ENCODE measurements around the gene HOMER1.

HOMER1 gene

DNA sequence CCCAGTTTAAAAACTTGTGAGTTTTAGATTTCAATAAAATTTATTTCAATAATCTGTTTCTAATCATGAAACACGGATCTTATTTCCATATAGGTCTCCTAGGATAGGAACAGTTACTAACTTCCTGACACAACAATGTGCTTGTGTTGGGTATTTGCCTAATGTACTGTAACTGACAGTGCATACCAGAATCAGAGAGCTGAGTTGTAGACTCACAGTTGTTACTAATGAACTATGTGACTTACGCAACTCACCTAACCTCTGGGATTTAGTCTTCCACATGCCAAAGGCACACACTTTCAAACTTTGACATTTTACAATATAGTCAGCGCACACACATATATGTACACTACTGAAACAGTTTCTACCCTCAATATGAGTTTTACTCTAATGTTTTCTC lies 77.7 kb downstream of the HOMER1 start:
- Histone ChIP-seq H3K9me3 (ENCODE audit: insufficient read depth, low read length) (no peaks in the 10 kb centered on the region), H3K4me3 (ENCODE audit: low read length) (no peak overlapping the region), H3K27me3 (ENCODE audit: low read depth, low read length) (no peaks in the 10 kb centered on the region), H3K79me2 (ENCODE audit: low read length) (no peaks in the 10 kb centered on the region), H2AFZ (ENCODE audit: low read depth, low read length) (no peak overlapping the region), H3K9ac (ENCODE audit: low read length) (no peak overlapping the region), H3K27ac (ENCODE audit: low read length) (no peak overlapping the region), H3K4me1 (ENCODE audit: low read length) (no peaks in the 10 kb centered on the region), H3K36me3 (replicated peaks; ENCODE audit: low read depth, low read length) (no peaks in the 10 kb centered on the region), H3K4me2 (ENCODE audit: low read length) (no peak overlapping the region), H4K20me1 (ENCODE audit: insufficient read depth, low read length) (no peaks in the 10 kb centered on the region)
- TF ChIP-seq EZH2phosphoT487 (IDR thresholded peaks at IDR 0.05; ENCODE audit: low read depth) = no peak

DNA sequence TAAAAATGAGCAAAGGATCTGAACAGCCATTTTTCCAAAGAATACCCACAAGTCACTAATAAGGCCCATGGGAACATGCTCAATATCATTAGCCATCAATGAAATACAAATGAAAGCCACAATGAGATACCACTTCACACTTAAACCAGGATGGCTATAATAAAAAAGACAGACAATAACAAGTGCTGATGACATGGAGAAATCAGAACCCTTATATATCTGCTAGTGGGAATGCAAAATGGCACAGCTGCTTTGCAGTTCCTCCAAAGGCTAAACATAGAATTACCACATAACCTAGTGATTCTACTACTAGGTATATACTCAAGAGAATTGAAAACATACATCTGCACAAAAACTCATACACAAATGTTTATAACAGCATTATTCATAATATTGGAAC lies 83.7 kb downstream of the HOMER1 start:
- Histone ChIP-seq H3K9me3 (ENCODE audit: insufficient read depth, low read length) (no peaks in the 10 kb centered on the region), H3K27me3 (ENCODE audit: low read depth, low read length) (no peaks in the 10 kb centered on the region), H3K4me3 (ENCODE audit: low read length) (no peak overlapping the region), H3K79me2 (ENCODE audit: low read length) (no peaks in the 10 kb centered on the region), H3K27ac (ENCODE audit: low read length) (no peak overlapping the region), H2AFZ (ENCODE audit: low read depth, low read length) (no peak overlapping the region), H3K4me1 (ENCODE audit: low read length) (no peaks in the 10 kb centered on the region), H4K20me1 (ENCODE audit: insufficient read depth, low read length) (no peaks in the 10 kb centered on the region), H3K4me2 (ENCODE audit: low read length) (no peak overlapping the region), H3K9ac (ENCODE audit: low read length) (no peak overlapping the region), H3K36me3 (replicated peaks; ENCODE audit: low read depth, low read length) (no peaks in the 10 kb centered on the region)
- TF ChIP-seq, protein P1, sequence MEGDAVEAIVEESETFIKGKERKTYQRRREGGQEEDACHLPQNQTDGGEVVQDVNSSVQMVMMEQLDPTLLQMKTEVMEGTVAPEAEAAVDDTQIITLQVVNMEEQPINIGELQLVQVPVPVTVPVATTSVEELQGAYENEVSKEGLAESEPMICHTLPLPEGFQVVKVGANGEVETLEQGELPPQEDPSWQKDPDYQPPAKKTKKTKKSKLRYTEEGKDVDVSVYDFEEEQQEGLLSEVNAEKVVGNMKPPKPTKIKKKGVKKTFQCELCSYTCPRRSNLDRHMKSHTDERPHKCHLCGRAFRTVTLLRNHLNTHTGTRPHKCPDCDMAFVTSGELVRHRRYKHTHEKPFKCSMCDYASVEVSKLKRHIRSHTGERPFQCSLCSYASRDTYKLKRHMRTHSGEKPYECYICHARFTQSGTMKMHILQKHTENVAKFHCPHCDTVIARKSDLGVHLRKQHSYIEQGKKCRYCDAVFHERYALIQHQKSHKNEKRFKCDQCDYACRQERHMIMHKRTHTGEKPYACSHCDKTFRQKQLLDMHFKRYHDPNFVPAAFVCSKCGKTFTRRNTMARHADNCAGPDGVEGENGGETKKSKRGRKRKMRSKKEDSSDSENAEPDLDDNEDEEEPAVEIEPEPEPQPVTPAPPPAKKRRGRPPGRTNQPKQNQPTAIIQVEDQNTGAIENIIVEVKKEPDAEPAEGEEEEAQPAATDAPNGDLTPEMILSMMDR (IDR thresholded peaks at IDR 0.05; ENCODE audit: low read depth, low read length) = no peak
- TF ChIP-seq EZH2phosphoT487 (IDR thresholded peaks at IDR 0.05; ENCODE audit: low read depth) = no peak

DNA sequence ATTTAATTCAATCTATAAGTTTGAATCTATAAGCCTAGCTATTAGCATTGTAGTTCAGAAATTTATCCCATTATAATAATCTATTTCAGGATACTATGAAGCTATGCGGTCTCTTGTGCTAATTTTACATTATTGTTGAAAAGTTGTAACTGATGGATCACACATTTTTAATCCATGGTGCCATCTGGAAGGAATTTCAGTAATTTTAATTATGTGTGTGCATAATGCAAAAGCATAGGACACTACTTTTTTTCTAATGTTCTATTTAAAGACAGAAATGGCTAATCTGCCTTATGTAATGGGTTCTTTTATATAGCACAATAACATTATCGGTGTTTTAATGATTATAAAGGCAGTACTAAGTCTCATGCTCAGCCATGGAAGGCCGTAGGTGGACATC lies 90.6 kb downstream of the HOMER1 start:
- H3K36me3 ChIP-seq (replicated peaks; ENCODE audit: low read depth, low read length) = no peaks in the 10 kb centered on the region
- no peaks in the 10 kb centered on the region for H3K27me3 ChIP-seq (ENCODE audit: low read depth, low read length)
- H3K4me2 ChIP-seq (ENCODE audit: low read length) = no peak overlapping the region
- H3K27ac ChIP-seq (ENCODE audit: low read length) = no peak overlapping the region
- no peak overlapping the region for H3K9ac ChIP-seq (ENCODE audit: low read length)
- H3K79me2 ChIP-seq (ENCODE audit: low read length) = no peaks in the 10 kb centered on the region
- H4K20me1 ChIP-seq (ENCODE audit: insufficient read depth, low read length) = no peaks in the 10 kb centered on the region
- no peaks in the 10 kb centered on the region for H3K9me3 ChIP-seq (ENCODE audit: insufficient read depth, low read length)
- no peaks in the 10 kb centered on the region for H3K4me1 ChIP-seq (ENCODE audit: low read length)
- no peak overlapping the region for H2AFZ ChIP-seq (ENCODE audit: low read depth, low read length)
- TF ChIP-seq EZH2phosphoT487 (IDR thresholded peaks at IDR 0.05; ENCODE audit: low read depth) = no peak
- TF ChIP-seq, protein P1 (IDR thresholded peaks at IDR 0.05; ENCODE audit: low read depth, low read length) = no peak
- H3K4me3 ChIP-seq (ENCODE audit: low read length) = no peak overlapping the region

DNA sequence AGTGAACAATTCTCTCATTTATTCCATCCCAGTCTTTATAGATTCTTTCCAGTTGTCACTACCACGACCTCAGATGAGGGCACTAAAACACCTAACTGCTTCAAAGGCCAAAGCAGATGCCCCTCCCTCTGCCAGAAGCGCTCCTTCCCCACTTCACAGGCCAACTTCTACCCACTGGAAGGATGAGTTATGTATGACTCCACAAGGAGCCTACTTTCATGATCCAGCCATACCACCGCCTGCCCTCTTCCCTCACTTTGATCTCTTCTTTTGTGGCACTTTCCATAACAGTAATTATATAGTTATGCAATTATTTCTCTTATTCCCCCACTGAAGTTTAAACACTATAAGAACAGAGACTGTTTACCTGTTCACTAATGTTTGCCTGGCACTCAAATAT lies 93.7 kb downstream of the HOMER1 start:
- H3K79me2 ChIP-seq (ENCODE audit: low read length) = no peaks in the 10 kb centered on the region
- no peak overlapping the region for H3K9ac ChIP-seq (ENCODE audit: low read length)
- no peaks in the 10 kb centered on the region for H3K36me3 ChIP-seq (replicated peaks; ENCODE audit: low read depth, low read length)
- H3K4me3 ChIP-seq (ENCODE audit: low read length) = no peak overlapping the region
- no peaks in the 10 kb centered on the region for H4K20me1 ChIP-seq (ENCODE audit: insufficient read depth, low read length)
- H3K27me3 ChIP-seq (ENCODE audit: low read depth, low read length) = no peaks in the 10 kb centered on the region
- H2AFZ ChIP-seq (ENCODE audit: low read depth, low read length) = no peak overlapping the region
- no peak overlapping the region for H3K27ac ChIP-seq (ENCODE audit: low read length)
- H3K9me3 ChIP-seq (ENCODE audit: insufficient read depth, low read length) = no peaks in the 10 kb centered on the region
- no peak for TF ChIP-seq EZH2phosphoT487 (IDR thresholded peaks at IDR 0.05; ENCODE audit: low read depth)
- TF ChIP-seq, protein P1 (IDR thresholded peaks at IDR 0.05; ENCODE audit: low read depth, low read length) = no peak
- H3K4me1 ChIP-seq (ENCODE audit: low read length) = peaks cover 9% of the 10 kb centered on the region
- no peak overlapping the region for H3K4me2 ChIP-seq (ENCODE audit: low read length)

DNA sequence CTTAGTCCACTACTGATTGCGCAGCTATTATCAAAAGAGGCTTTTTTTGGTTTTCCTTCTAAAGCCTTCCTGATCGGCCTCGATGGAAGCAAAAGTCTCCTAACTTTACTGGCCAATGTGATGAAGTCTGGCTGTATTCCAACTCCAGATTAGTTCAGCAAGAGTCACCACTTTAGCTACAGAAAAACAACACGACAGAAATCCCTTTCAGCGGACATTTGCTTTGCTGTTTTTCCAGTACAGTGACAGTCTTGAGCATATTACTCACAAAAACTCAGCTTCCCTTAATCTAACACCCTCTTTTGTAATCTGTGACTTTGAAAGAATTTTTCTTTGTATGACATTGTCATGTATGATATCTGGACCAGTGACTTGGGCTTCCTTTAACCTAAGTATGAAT lies 95.7 kb downstream of the HOMER1 start:
- H3K27ac ChIP-seq (ENCODE audit: low read length) = no peak overlapping the region
- H3K9ac ChIP-seq (ENCODE audit: low read length) = no peak overlapping the region
- no peaks in the 10 kb centered on the region for H3K27me3 ChIP-seq (ENCODE audit: low read depth, low read length)
- H2AFZ ChIP-seq (ENCODE audit: low read depth, low read length) = no peak overlapping the region
- no peak overlapping the region for H3K4me3 ChIP-seq (ENCODE audit: low read length)
- TF ChIP-seq EZH2phosphoT487 (IDR thresholded peaks at IDR 0.05; ENCODE audit: low read depth) = no peak
- TF ChIP-seq, protein P1 (IDR thresholded peaks at IDR 0.05; ENCODE audit: low read depth, low read length) = no peak
- no peaks in the 10 kb centered on the region for H4K20me1 ChIP-seq (ENCODE audit: insufficient read depth, low read length)
- no peaks in the 10 kb centered on the region for H3K36me3 ChIP-seq (replicated peaks; ENCODE audit: low read depth, low read length)
- H3K79me2 ChIP-seq (ENCODE audit: low read length) = no peaks in the 10 kb centered on the region
- H3K9me3 ChIP-seq (ENCODE audit: insufficient read depth, low read length) = no peaks in the 10 kb centered on the region
- H3K4me2 ChIP-seq (ENCODE audit: low read length) = no peak overlapping the region
- peaks cover 9% of the 10 kb centered on the region for H3K4me1 ChIP-seq (ENCODE audit: low read length)

All from OCI-LY3 (cell line).